IPS-NIHi11 (cell line): ENCODE measurements around the gene ASCC3.
"Not testable (repeated sequence)": the region's sequence is repeated elsewhere in the genome, so short reads cannot be mapped to it uniquely, and the experiment has no call there.

Experiments
- DNase-seq: peaks from one replicate; pipeline ENCODE4 v3.0.0; 2012; ENCODE audit warnings: mixed read lengths, low spot score

ASCC3 gene

GRCh38 chr6:100808638-100809275 lies 72.4 kb downstream of the ASCC3 start:
- DNase-seq: no peak

- DNase-seq: no peak
These were observed 74.8 kb downstream of the ASCC3 start for GRCh38 chr6:100806296-100806695.

GRCh38 chr6:100803264-100804045 lies 77.7 kb downstream of the ASCC3 start:
- DNase-seq: no peak

GRCh38 chr6:100801036-100801435 lies 80.1 kb downstream of the ASCC3 start:
- no peak for DNase-seq

GRCh38 chr6:100796049-100796823 lies 84.9 kb downstream of the ASCC3 start:
- no peak for DNase-seq

- no peak for DNase-seq
These were observed 91.0 kb downstream of the ASCC3 start for GRCh38 chr6:100790084-100790483.

GRCh38 chr6:100785982-100786381 lies 95.1 kb downstream of the ASCC3 start:
- no peak for DNase-seq

GRCh38 chr6:100780648-100781047 lies 100.5 kb downstream of the ASCC3 start:
- DNase-seq: no peak

- no peak for DNase-seq
These were observed 105.5 kb downstream of the ASCC3 start for GRCh38 chr6:100775667-100776066.

- DNase-seq: no peak
These were observed 106.4 kb downstream of the ASCC3 start for GRCh38 chr6:100774681-100775080.

- DNase-seq: no peak
These were observed 112.2 kb downstream of the ASCC3 start for GRCh38 chr6:100768816-100769351.

- DNase-seq: no peak
These were observed 117.4 kb downstream of the ASCC3 start for GRCh38 chr6:100763617-100764241.

- no peak for DNase-seq
These were observed 119.3 kb downstream of the ASCC3 start for GRCh38 chr6:100761841-100762240.

GRCh38 chr6:100758386-100758785 lies 122.7 kb downstream of the ASCC3 start:
- DNase-seq: not testable (repeated sequence)

GRCh38 chr6:100753421-100753820 lies 127.7 kb downstream of the ASCC3 start:
- no peak for DNase-seq

GRCh38 chr6:100751590-100751989 lies 129.5 kb downstream of the ASCC3 start:
- no peak for DNase-seq

- DNase-seq: no peak
These were observed 135.6 kb downstream of the ASCC3 start for GRCh38 chr6:100745419-100746041.

GRCh38 chr6:100740439-100740838 lies 140.7 kb downstream of the ASCC3 start:
- DNase-seq: no peak

GRCh38 chr6:100737720-100738119 lies 143.4 kb downstream of the ASCC3 start:
- not testable (repeated sequence) for DNase-seq

- DNase-seq: no peak
These were observed 149.7 kb downstream of the ASCC3 start for GRCh38 chr6:100731411-100731810.
